Measurements from ENCODE around the gene IMMP2L.

DNA sequence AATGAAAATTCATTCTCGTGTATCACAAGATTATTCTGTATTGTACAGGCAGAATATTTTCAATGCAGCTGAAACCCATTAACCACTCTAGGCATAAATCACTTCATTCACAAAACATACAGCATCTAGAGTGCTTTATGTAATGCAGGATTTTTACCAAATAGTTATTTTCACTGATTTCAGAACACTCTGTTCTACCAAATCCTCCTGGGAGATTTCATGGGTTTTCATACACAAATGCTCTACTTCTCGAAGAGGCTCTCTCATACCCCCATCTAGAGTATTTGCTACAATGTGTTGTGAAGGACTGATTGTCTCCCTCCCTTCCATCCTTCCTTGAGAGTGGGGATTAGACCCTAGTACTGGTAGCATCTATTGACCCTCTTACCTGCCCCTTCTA lies 680.6 kb downstream of the IMMP2L start:
- TF ChIP-seq, protein P1, sequence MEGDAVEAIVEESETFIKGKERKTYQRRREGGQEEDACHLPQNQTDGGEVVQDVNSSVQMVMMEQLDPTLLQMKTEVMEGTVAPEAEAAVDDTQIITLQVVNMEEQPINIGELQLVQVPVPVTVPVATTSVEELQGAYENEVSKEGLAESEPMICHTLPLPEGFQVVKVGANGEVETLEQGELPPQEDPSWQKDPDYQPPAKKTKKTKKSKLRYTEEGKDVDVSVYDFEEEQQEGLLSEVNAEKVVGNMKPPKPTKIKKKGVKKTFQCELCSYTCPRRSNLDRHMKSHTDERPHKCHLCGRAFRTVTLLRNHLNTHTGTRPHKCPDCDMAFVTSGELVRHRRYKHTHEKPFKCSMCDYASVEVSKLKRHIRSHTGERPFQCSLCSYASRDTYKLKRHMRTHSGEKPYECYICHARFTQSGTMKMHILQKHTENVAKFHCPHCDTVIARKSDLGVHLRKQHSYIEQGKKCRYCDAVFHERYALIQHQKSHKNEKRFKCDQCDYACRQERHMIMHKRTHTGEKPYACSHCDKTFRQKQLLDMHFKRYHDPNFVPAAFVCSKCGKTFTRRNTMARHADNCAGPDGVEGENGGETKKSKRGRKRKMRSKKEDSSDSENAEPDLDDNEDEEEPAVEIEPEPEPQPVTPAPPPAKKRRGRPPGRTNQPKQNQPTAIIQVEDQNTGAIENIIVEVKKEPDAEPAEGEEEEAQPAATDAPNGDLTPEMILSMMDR (IDR thresholded peaks at IDR 0.05) = no peak
- TF ChIP-seq POLR2A (IDR thresholded peaks at IDR 0.05) = no peak

All from thyroid gland (tissue), 4 donors.